Measurements from ENCODE around the gene MARCHF7. TPM values are rescaled to one million over a fixed set of nuclear protein-coding genes. Genes with fewer than 3 reads are reported as not detected.

MARCHF7 gene
- total RNA-seq, 4 donors from 2014 or later, result 101 to 132 (median 103) TPM

GRCh38 chr2:159728629-159729028 lies 16.3 kb downstream of the MARCHF7 start:
- H3K36me3 ChIP-seq, result peaks cover 0 to 79% (median 22%) of the 10 kb centered on the region in 3 donors
- H3K9me3 ChIP-seq, result no peaks in the 10 kb centered on the region
- no peak for DNase-seq
- H3K4me1 ChIP-seq, result peaks cover 0 to 33% (median 9%) of the 10 kb centered on the region in 3 donors
- TF ChIP-seq CTCF (IDR thresholded peaks at IDR 0.05) (no peak), POLR2A (IDR thresholded peaks at IDR 0.05) (no peak)
- WGBS, 2 donors, result 72 to 77% methylated on average over 3 of the region's 3 CpGs
- H3K27ac ChIP-seq, result no peak overlapping the region
- no peak overlapping the region for H3K4me3 ChIP-seq
- H3K27me3 ChIP-seq, result no peaks in the 10 kb centered on the region
- intact Hi-C loops (cut with DNase I), result no loop called here

DNA sequence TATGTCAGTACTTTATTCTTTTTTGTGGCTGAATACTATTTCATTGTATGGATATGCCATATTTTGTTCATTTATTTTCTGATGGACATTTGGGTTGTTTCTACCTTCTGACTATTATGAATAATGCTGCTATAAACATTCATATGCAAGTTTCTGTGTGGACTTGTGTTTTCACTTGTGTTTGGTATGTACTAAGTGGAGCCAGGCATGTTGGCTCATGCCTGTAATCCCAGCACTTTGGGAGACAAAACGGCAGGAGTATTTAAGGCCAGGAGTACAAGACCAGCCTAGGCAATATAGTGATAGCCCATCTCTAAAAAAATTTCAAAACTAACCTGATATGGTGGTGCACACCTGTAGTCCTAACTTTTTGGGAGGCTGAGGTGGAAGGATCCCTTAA lies 23.3 kb downstream of the MARCHF7 start:
- no peak overlapping the region for H3K4me3 ChIP-seq
- H3K4me1 ChIP-seq, result peaks cover 0 to 38% (median 9%) of the 10 kb centered on the region in 3 donors
- peaks cover 0 to 96% (median 33%) of the 10 kb centered on the region in 3 donors for H3K36me3 ChIP-seq
- intact Hi-C loops (cut with DNase I), result no loop called here
- WGBS, 2 donors, result 50 to 64% methylated on average over 1 of the region's 1 CpG
- no peak for DNase-seq
- TF ChIP-seq POLR2A (IDR thresholded peaks at IDR 0.05) (no peak), CTCF (IDR thresholded peaks at IDR 0.05) (no peak)
- no peaks in the 10 kb centered on the region for H3K9me3 ChIP-seq
- no peak overlapping the region for H3K27ac ChIP-seq
- H3K27me3 ChIP-seq, result no peaks in the 10 kb centered on the region

GRCh38 chr2:159736048-159736447 lies 23.7 kb downstream of the MARCHF7 start:
- Histone ChIP-seq H3K27me3 (no peaks in the 10 kb centered on the region), H3K9me3 (no peaks in the 10 kb centered on the region), H3K36me3 (peaks cover 0 to 96% (median 29%) of the 10 kb centered on the region in 3 donors), H3K4me3 (no peak overlapping the region), H3K27ac (no peak overlapping the region), H3K4me1 (peaks cover 0 to 38% (median 9%) of the 10 kb centered on the region in 3 donors)
- no peak for TF ChIP-seq POLR2A (IDR thresholded peaks at IDR 0.05)
- no peak for TF ChIP-seq CTCF (IDR thresholded peaks at IDR 0.05)
- intact Hi-C loops (cut with DNase I), result no loop called here
- no peak for DNase-seq
- WGBS, 2 donors, result 53 to 58% methylated on average over 3 of the region's 3 CpGs

DNA sequence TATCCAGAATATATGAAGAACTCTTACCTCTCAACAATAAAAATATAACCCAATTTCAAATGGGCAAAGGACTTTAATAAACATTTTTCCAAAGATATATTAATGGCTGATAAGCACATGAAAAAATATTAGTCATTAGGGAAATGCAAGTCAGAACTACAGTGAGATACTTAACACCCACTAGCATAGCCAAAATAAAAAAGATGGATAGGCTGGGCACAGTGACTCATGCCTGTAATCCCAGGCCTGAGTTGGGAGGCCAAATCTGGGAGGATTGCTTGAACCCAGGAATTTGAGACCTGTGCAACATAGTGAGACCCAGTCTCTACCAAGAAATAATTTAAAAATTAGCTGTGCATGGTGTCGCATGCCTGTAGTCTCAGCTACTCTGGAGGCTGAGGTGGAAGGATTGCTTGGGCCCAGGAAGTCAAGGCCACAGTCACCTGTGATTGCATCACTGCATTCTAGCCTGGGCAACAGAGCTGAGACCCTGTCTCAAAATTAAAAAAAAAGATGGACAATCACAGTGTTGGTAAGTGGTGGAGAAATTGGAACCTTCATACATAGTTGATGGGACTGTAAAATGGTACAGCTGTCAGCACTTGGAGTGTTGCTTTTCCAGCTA lies 25.1 kb downstream of the MARCHF7 start:
- Histone ChIP-seq H3K4me3 (no peak overlapping the region), H3K9me3 (no peaks in the 10 kb centered on the region), H3K27ac (no peak overlapping the region), H3K27me3 (no peaks in the 10 kb centered on the region), H3K36me3 (peaks cover 0 to 94% (median 20%) of the 10 kb centered on the region in 3 donors), H3K4me1 (peaks cover 0 to 38% (median 9%) of the 10 kb centered on the region in 3 donors)
- no peak for DNase-seq
- intact Hi-C loops (cut with DNase I), result no loop called here
- 100% methylated on average over 1 of the region's 1 CpG for WGBS, 2 donors
- TF ChIP-seq CTCF (IDR thresholded peaks at IDR 0.05), result no peak
- no peak for TF ChIP-seq POLR2A (IDR thresholded peaks at IDR 0.05)

GRCh38 chr2:159737917-159738296 lies 25.6 kb downstream of the MARCHF7 start:
- intact Hi-C loops (cut with DNase I), result no loop called here
- Histone ChIP-seq H3K27ac (no peak overlapping the region), H3K36me3 (peaks cover 0 to 94% (median 21%) of the 10 kb centered on the region in 3 donors), H3K4me1 (peaks cover 0 to 38% (median 9%) of the 10 kb centered on the region in 3 donors), H3K4me3 (no peak overlapping the region), H3K9me3 (no peaks in the 10 kb centered on the region), H3K27me3 (no peaks in the 10 kb centered on the region)
- no peak for DNase-seq
- WGBS, 2 donors, result 80 to 100% methylated on average over 1 to 3 of the region's 11 CpGs
- TF ChIP-seq POLR2A (IDR thresholded peaks at IDR 0.05) (no peak), CTCF (IDR thresholded peaks at IDR 0.05) (no peak)

All from esophagus squamous epithelium (tissue), 5 donors.